Stimulated activated memory B cell treated with anti-CD40 and anti-IgM and Interleukin-4, amounts not matched to agents 10 μg/mL and 1 μg/mL and 100 μg/mL, for 72 hours (primary cell): Measurements from ENCODE around the gene CDC42.

ENCODE experiments used
- ATAC-seq: fragments of 150-1000 bp; cut with Tn5 transposase; 2 replicates; pipeline ENCODE4 v1.10.0; 2021
- H3K27ac Mint-ChIP-seq: one replicate; pipeline ENCODE4 v1.8.0; 2022; ENCODE audit warnings: mild to moderate bottlenecking, mixed read lengths
- H3K27me3 Mint-ChIP-seq: one replicate; pipeline ENCODE4 v1.8.0; 2022; ENCODE audit warnings: mixed read lengths
- H3K36me3 Mint-ChIP-seq: one replicate; pipeline ENCODE4 v1.8.0; 2022; ENCODE audit warnings: mixed read lengths
- H3K4me1 Mint-ChIP-seq: one replicate; pipeline ENCODE4 v1.8.0; 2022; ENCODE audit warnings: mixed read lengths
- H3K4me3 Mint-ChIP-seq: one replicate; pipeline ENCODE4 v1.8.0; 2022; ENCODE audit warnings: mild to moderate bottlenecking, moderate library complexity, mixed read lengths
- H3K9me3 Mint-ChIP-seq: one replicate; pipeline ENCODE4 v1.8.0; 2022; ENCODE audit warnings: mixed read lengths

CDC42 gene

GRCh38 chr1:22050330-22050729, 2.2 kb upstream of the CDC42 start:
- H3K4me3 Mint-ChIP-seq: no peak overlapping the region
- no peaks in the 10 kb centered on the region for H3K27me3 Mint-ChIP-seq
- H3K4me1 Mint-ChIP-seq: peaks cover 47% of the 10 kb centered on the region
- peaks cover 3% of the 10 kb centered on the region for H3K36me3 Mint-ChIP-seq
- peaks cover 2% of the 10 kb centered on the region for H3K9me3 Mint-ChIP-seq
- H3K27ac Mint-ChIP-seq: no peak overlapping the region
- no peak for ATAC-seq

- Mint-ChIP-seq H3K36me3 (peaks cover 6% of the 10 kb centered on the region), H3K4me3 (peak overlapping the region; percentile 83), H3K4me1 (peaks cover 56% of the 10 kb centered on the region), H3K27me3 (no peaks in the 10 kb centered on the region), H3K27ac (peak overlapping the region; percentile 91), H3K9me3 (no peaks in the 10 kb centered on the region)
- ATAC-seq: no peak
Measured at GRCh38 chr1:22051607-22052114, 848 bp upstream of the CDC42 start.

GRCh38 chr1:22053017-22053860, 730 bp downstream of the CDC42 start:
- H3K9me3 Mint-ChIP-seq: no peaks in the 10 kb centered on the region
- peak overlapping the region; percentile 92 for H3K4me3 Mint-ChIP-seq
- ATAC-seq: peak; percentile 70
- H3K27ac Mint-ChIP-seq: peak overlapping the region; percentile 91
- H3K27me3 Mint-ChIP-seq: no peaks in the 10 kb centered on the region
- H3K36me3 Mint-ChIP-seq: peaks cover 6% of the 10 kb centered on the region
- H3K4me1 Mint-ChIP-seq: peaks cover 64% of the 10 kb centered on the region

GRCh38 chr1:22053861-22054770, 1.6 kb downstream of the CDC42 start:
- no peak for ATAC-seq
- Mint-ChIP-seq H3K4me3 (peak overlapping the region; percentile 92), H3K27ac (peak overlapping the region; percentile 91), H3K9me3 (no peaks in the 10 kb centered on the region), H3K27me3 (no peaks in the 10 kb centered on the region), H3K36me3 (peaks cover 6% of the 10 kb centered on the region), H3K4me1 (peaks cover 58% of the 10 kb centered on the region)

GRCh38 chr1:22055463-22055862, 3.0 kb downstream of the CDC42 start:
- no peaks in the 10 kb centered on the region for H3K9me3 Mint-ChIP-seq
- peaks cover 65% of the 10 kb centered on the region for H3K4me1 Mint-ChIP-seq
- H3K36me3 Mint-ChIP-seq: peaks cover 6% of the 10 kb centered on the region

GRCh38 chr1:22056043-22056442, 3.5 kb downstream of the CDC42 start:
- Mint-ChIP-seq H3K4me3 (peak overlapping the region; percentile 60), H3K36me3 (peaks cover 6% of the 10 kb centered on the region), H3K27me3 (no peaks in the 10 kb centered on the region), H3K9me3 (no peaks in the 10 kb centered on the region), H3K27ac (peak overlapping the region; percentile 56), H3K4me1 (peaks cover 71% of the 10 kb centered on the region)
- ATAC-seq: no peak

More at GRCh38 chr1:22055463-22055862, 3.0 kb downstream of the CDC42 start:
- Mint-ChIP-seq H3K27me3 (no peaks in the 10 kb centered on the region), H3K4me3 (peak overlapping the region; percentile 63), H3K27ac (peak overlapping the region; percentile 51)
- ATAC-seq: no peak

- no peaks in the 10 kb centered on the region for H3K9me3 Mint-ChIP-seq
Measured at GRCh38 chr1:22056936-22057335, 4.4 kb downstream of the CDC42 start.

GRCh38 chr1:22057861-22058260, 5.4 kb downstream of the CDC42 start:
- Mint-ChIP-seq H3K36me3 (peaks cover 13% of the 10 kb centered on the region), H3K27ac (no peak overlapping the region), H3K9me3 (no peaks in the 10 kb centered on the region), H3K4me1 (peaks cover 78% of the 10 kb centered on the region), H3K27me3 (no peaks in the 10 kb centered on the region), H3K4me3 (no peak overlapping the region)
- no peak for ATAC-seq

More at GRCh38 chr1:22056936-22057335, 4.4 kb downstream of the CDC42 start:
- no peak for ATAC-seq
- Mint-ChIP-seq H3K4me3 (peak overlapping the region; percentile 61), H3K4me1 (peaks cover 72% of the 10 kb centered on the region), H3K36me3 (peaks cover 6% of the 10 kb centered on the region), H3K27ac (no peak overlapping the region), H3K27me3 (no peaks in the 10 kb centered on the region)

- H3K36me3 Mint-ChIP-seq: peaks cover 53% of the 10 kb centered on the region
- peaks cover 4% of the 10 kb centered on the region for H3K9me3 Mint-ChIP-seq
- no peaks in the 10 kb centered on the region for H3K27me3 Mint-ChIP-seq
- peaks cover 93% of the 10 kb centered on the region for H3K4me1 Mint-ChIP-seq
- H3K27ac Mint-ChIP-seq: peak overlapping the region; percentile 19
- no peak for ATAC-seq
- H3K4me3 Mint-ChIP-seq: no peak overlapping the region
Measured at GRCh38 chr1:22064751-22065402, 12.4 kb downstream of the CDC42 start.

GRCh38 chr1:22071511-22071910, 19.0 kb downstream of the CDC42 start:
- Mint-ChIP-seq H3K27ac (peak overlapping the region; percentile 44), H3K4me1 (peaks cover 80% of the 10 kb centered on the region), H3K9me3 (peaks cover 4% of the 10 kb centered on the region), H3K36me3 (peaks cover 32% of the 10 kb centered on the region), H3K4me3 (no peak overlapping the region), H3K27me3 (no peaks in the 10 kb centered on the region)
- ATAC-seq: no peak

- Mint-ChIP-seq H3K27me3 (no peaks in the 10 kb centered on the region), H3K9me3 (no peaks in the 10 kb centered on the region), H3K27ac (peak overlapping the region; percentile 65), H3K4me3 (peak overlapping the region; percentile 14), H3K36me3 (peaks cover 40% of the 10 kb centered on the region), H3K4me1 (peaks cover 86% of the 10 kb centered on the region)
- peak; percentile 66 for ATAC-seq
Measured at GRCh38 chr1:22074803-22075202, 22.3 kb downstream of the CDC42 start.

- H3K36me3 Mint-ChIP-seq: peaks cover 36% of the 10 kb centered on the region
- H3K4me1 Mint-ChIP-seq: peaks cover 85% of the 10 kb centered on the region
- ATAC-seq: peak; percentile 54
- H3K27me3 Mint-ChIP-seq: no peaks in the 10 kb centered on the region
- peak overlapping the region; percentile 48 for H3K4me3 Mint-ChIP-seq
- H3K27ac Mint-ChIP-seq: peak overlapping the region; percentile 65
- H3K9me3 Mint-ChIP-seq: no peaks in the 10 kb centered on the region
Measured at GRCh38 chr1:22075718-22076117, 23.2 kb downstream of the CDC42 start.

GRCh38 chr1:22076346-22076745, 23.8 kb downstream of the CDC42 start:
- Mint-ChIP-seq H3K4me3 (peak overlapping the region; percentile 48), H3K4me1 (peaks cover 82% of the 10 kb centered on the region), H3K27me3 (no peaks in the 10 kb centered on the region), H3K27ac (peak overlapping the region; percentile 65), H3K36me3 (peaks cover 42% of the 10 kb centered on the region), H3K9me3 (no peaks in the 10 kb centered on the region)
- ATAC-seq: no peak

GRCh38 chr1:22077728-22078127, 25.2 kb downstream of the CDC42 start:
- ATAC-seq: no peak
- Mint-ChIP-seq H3K9me3 (no peaks in the 10 kb centered on the region), H3K4me1 (peaks cover 73% of the 10 kb centered on the region), H3K27ac (no peak overlapping the region), H3K4me3 (no peak overlapping the region), H3K27me3 (no peaks in the 10 kb centered on the region), H3K36me3 (peaks cover 47% of the 10 kb centered on the region)

GRCh38 chr1:22078133-22078532, 25.6 kb downstream of the CDC42 start:
- H3K4me3 Mint-ChIP-seq: no peak overlapping the region
- H3K36me3 Mint-ChIP-seq: peaks cover 47% of the 10 kb centered on the region
- no peaks in the 10 kb centered on the region for H3K9me3 Mint-ChIP-seq
- peak overlapping the region; percentile 38 for H3K27ac Mint-ChIP-seq
- H3K27me3 Mint-ChIP-seq: no peaks in the 10 kb centered on the region
- H3K4me1 Mint-ChIP-seq: peaks cover 73% of the 10 kb centered on the region
- no peak for ATAC-seq
